Hepatocyte (in vitro differentiated cells): ENCODE results near the gene MSRB1. TPM values are rescaled to one million over a fixed set of nuclear protein-coding genes. Genes with fewer than 3 reads are reported as not detected.
"Not testable (repeated sequence)": the region's sequence is repeated elsewhere in the genome, so short reads cannot be mapped to it uniquely, and the experiment has no call there.

Source experiments
- DNase-seq: peaks from one replicate; pipeline ENCODE4 v3.0.0-alpha.2; 2016; ENCODE audit warnings: low spot score
- H2AFZ ChIP-seq: fragments of 200-600 bp; sonication (generic); 2 replicates; pipeline ENCODE4 v1.6.0; 2016; ENCODE audit warnings: antibody characterized with exemption, mild to moderate bottlenecking
- H3K27ac ChIP-seq: fragments of 200-600 bp; sonication (generic); 2 replicates; pipeline ENCODE4 v1.5.1; 2016; ENCODE audit warnings: mild to moderate bottlenecking
- H3K27me3 ChIP-seq: fragments of 200-600 bp; sonication (generic); 2 replicates; pipeline ENCODE4 v1.6.1; 2016
- H3K36me3 ChIP-seq: fragments of 200-600 bp; sonication (generic); replicated peaks from 2 replicates; pipeline ENCODE4 v1.5.1; 2016; ENCODE audit warnings: low read depth; ENCODE audit not compliant: insufficient read depth
- H3K4me1 ChIP-seq: fragments of 200-600 bp; sonication (generic); 2 replicates; pipeline ENCODE4 v1.5.1; 2016; ENCODE audit warnings: mild to moderate bottlenecking, moderate library complexity; ENCODE audit not compliant: insufficient read depth
- H3K4me2 ChIP-seq: fragments of 200-600 bp; sonication (generic); 2 replicates; pipeline ENCODE4 v1.6.0; 2016
- H3K4me3 ChIP-seq: fragments of 200-600 bp; sonication (generic); 2 replicates; pipeline ENCODE4 v1.5.1; 2016; ENCODE audit warnings: mild to moderate bottlenecking
- H3K79me2 ChIP-seq: fragments of 200-600 bp; sonication (generic); 2 replicates; pipeline ENCODE4 v1.6.0; 2017; ENCODE audit warnings: mild to moderate bottlenecking
- H3K9me2 ChIP-seq: fragments of 200-600 bp; sonication (generic); replicated peaks from 2 replicates; pipeline ENCODE4 v1.6.0; 2017; ENCODE audit warnings: mild to moderate bottlenecking; ENCODE audit not compliant: insufficient read depth
- H3K9me3 ChIP-seq: fragments of 200-600 bp; sonication (generic); 2 replicates; pipeline ENCODE4 v1.5.1; 2016; ENCODE audit warnings: low read depth, mild to moderate bottlenecking
- H4K20me1 ChIP-seq: fragments of 200-600 bp; sonication (generic); 2 replicates; pipeline ENCODE4 v1.6.0; 2016; ENCODE audit warnings: mild to moderate bottlenecking; ENCODE audit not compliant: insufficient read depth, poor library complexity, severe bottlenecking
- EZH2 ChIP-seq: fragments of 200-600 bp; sonication (generic); IDR thresholded peaks from 2 replicates; pipeline ENCODE4 v1.6.1; 2016; ENCODE audit warnings: antibody characterized with exemption, mild to moderate bottlenecking, borderline replicate concordance
- EZH2phosphoT487 ChIP-seq: fragments of 200-600 bp; sonication (generic); IDR thresholded peaks from one replicate; pipeline ENCODE4 v1.6.1; 2018; ENCODE audit warnings: antibody characterized with exemption, mild to moderate bottlenecking, low read depth, moderate library complexity; ENCODE audit not compliant: unreplicated experiment, severe bottlenecking
- WGBS: methylation state at CpG from one replicate; pipeline ENCODE4 v1.1.6; 2016; ENCODE audit warnings: low lambda C conversion rate; ENCODE audit errors: missing lambda C conversion rate; 5-methylcytosine and 5-hydroxymethylcytosine counted together
- polyA plus RNA-seq: library from polyadenylated mRNA; unstranded; fragments of >200 nt; fragmentation: Nextera tagmentation; extraction: Ambion mirVana; gene quantifications from 2 replicates; pipeline ENCODE4 v1.2.1, GENCODE V29; 2016
- total RNA-seq: library from RNA; depleted of rRNA; stranded (reverse); fragments of >200 nt; gene quantifications from 2 replicates; pipeline ENCODE4 v1.2.3, GENCODE V29; 2014
- TF ChIP-seq, protein P1 (sequence below): fragments of 200-600 bp; sonication (generic); IDR thresholded peaks from 2 replicates; pipeline ENCODE4 v1.5.1; 2016; ENCODE audit warnings: antibody characterized with exemption, mild to moderate bottlenecking; ENCODE audit not compliant: poor library complexity

The MSRB1 gene
- total and polyA plus RNA-seq, 2 experiments from 2014 or later: 31.3 to 62.4 TPM

GRCh38 chr16:1920727-1921171 is 22.2 kb downstream of the MSRB1 start:
- Histone ChIP-seq H3K27me3 (peaks cover 53% of the 10 kb centered on the region), H4K20me1 (no peaks in the 10 kb centered on the region), H3K4me1 (peaks cover 18% of the 10 kb centered on the region), H3K27ac (no peak overlapping the region), H2AFZ (no peak overlapping the region), H3K9me3 (no peaks in the 10 kb centered on the region), H3K4me2 (no peak overlapping the region), H3K4me3 (no peak overlapping the region), H3K79me2 (no peaks in the 10 kb centered on the region), H3K9me2 (no peaks in the 10 kb centered on the region), H3K36me3 (no peaks in the 10 kb centered on the region)
- WGBS: 17% methylated on average over 15 of the region's 15 CpGs
- DNase-seq: peak; percentile 68
- TF ChIP-seq EZH2phosphoT487 (no peak), EZH2 (no peak)
- TF ChIP-seq, protein P1, sequence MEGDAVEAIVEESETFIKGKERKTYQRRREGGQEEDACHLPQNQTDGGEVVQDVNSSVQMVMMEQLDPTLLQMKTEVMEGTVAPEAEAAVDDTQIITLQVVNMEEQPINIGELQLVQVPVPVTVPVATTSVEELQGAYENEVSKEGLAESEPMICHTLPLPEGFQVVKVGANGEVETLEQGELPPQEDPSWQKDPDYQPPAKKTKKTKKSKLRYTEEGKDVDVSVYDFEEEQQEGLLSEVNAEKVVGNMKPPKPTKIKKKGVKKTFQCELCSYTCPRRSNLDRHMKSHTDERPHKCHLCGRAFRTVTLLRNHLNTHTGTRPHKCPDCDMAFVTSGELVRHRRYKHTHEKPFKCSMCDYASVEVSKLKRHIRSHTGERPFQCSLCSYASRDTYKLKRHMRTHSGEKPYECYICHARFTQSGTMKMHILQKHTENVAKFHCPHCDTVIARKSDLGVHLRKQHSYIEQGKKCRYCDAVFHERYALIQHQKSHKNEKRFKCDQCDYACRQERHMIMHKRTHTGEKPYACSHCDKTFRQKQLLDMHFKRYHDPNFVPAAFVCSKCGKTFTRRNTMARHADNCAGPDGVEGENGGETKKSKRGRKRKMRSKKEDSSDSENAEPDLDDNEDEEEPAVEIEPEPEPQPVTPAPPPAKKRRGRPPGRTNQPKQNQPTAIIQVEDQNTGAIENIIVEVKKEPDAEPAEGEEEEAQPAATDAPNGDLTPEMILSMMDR: no peak

- H2AFZ ChIP-seq, H3K9me3 ChIP-seq, H3K4me2 ChIP-seq, H3K9me2 ChIP-seq, H3K79me2 ChIP-seq, DNase-seq, H3K4me3 ChIP-seq, H3K27ac ChIP-seq, H3K36me3 ChIP-seq, H4K20me1 ChIP-seq: not testable (repeated sequence)
- 78% methylated on average over 15 of the region's 21 CpGs for WGBS
- Histone ChIP-seq H3K27me3 (peaks cover 58% of the 10 kb centered on the region), H3K4me1 (peaks cover 18% of the 10 kb centered on the region)
These were observed 22.9 kb downstream of the MSRB1 start for GRCh38 chr16:1920122-1920521.

DNA sequence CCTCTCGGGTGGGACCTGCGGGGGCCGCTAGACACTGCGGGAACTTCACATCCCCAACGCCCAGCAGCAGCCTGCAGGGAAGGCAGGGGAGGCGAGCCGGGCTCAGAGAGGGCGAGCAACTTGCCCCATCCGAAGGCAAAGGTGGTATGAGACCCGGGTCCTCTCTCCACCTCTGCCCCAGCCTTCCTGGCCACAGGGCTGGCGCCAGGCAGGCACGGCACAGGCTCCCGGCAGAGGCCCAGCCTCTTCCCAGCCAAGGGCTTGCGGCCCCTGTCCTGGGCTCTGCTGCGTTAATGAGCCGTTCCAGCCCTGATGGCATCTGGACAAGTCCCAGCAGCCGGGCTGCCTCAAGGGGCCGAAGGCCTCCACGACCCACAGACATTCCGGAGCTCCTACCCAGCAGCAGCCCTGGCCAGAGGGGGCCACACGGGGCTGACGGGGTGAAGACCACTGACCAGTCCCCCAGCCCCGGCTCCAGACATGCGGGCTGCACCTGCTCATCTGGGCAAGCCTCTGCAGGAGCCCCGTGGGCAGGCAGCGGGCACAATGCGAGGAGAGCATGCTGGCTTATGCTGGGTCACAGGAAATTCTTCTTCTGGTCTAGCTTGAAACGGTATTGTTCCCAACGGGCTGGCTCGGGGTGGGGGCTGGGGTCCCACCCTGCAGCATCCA is 23.5 kb downstream of the MSRB1 start:
- no peak for DNase-seq
- Histone ChIP-seq H3K27me3 (peaks cover 65% of the 10 kb centered on the region), H3K9me2 (no peaks in the 10 kb centered on the region), H3K79me2 (no peaks in the 10 kb centered on the region), H3K4me2 (no peak overlapping the region), H3K27ac (no peak overlapping the region), H3K4me1 (peaks cover 18% of the 10 kb centered on the region), H3K4me3 (no peak overlapping the region), H4K20me1 (no peaks in the 10 kb centered on the region), H2AFZ (no peak overlapping the region), H3K36me3 (no peaks in the 10 kb centered on the region), H3K9me3 (no peaks in the 10 kb centered on the region)
- 59% methylated on average over 26 of the region's 30 CpGs for WGBS
- no peak for TF ChIP-seq EZH2
- TF ChIP-seq, protein P1: no peak
- TF ChIP-seq EZH2phosphoT487: no peak

DNA sequence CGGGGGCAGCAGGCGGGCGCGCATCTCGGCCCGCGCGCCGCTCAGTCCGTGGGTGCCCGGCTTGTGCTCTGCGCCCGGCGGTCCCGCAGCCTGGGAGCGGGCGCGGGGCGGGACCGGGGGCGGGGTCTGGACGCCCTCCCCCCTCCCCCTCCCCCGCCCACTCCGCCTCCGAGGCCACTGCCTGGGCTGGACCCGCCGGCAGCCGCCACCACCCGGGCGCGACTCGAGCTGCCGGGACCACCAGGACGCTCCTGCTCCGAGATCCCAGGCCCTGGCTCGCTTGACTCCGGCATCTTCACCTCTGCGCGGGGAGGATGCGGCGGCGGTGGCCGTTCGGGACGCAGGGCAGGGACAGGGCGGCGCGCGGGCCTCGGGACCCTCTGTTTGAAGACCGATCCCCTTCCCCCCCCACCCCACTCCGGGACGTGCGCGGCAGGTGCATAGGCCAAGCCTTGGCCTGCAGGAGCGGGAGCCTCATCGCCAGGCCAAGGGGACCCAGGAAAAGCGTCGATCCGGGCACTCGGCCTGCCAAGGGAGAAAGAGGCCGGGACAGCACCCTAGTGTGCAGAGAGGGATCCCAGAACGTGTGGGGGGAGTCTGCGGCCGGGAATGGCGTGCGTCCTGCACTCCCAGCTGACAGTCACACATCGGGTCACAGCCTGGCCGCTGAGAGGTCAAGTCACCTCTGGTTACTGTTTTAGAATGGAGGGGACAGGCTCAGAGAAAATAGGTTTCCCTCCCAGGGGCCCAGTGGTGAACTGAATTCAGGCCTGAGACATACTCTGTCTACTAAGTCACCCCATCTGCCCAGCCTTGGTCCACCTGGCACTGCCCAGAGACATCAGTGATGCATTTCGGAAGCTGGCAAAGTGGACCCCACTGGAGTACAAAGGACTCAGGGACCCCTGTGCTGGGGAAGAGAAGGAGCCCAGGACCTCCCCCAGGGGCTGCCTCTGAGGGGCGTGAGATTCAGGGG is 24.4 kb downstream of the MSRB1 start, which contains the start of gene HS3ST6:
TSS of gene HS3ST6 (minus strand) at position 65 of the 976 bp plus-strand sequence. CDS start 92 bp downstream, outside the sequence.
- Histone ChIP-seq H3K9me2 (no peaks in the 10 kb centered on the region), H3K27ac (no peak within 1 kb of the TSS), H3K79me2 (no peaks in the 10 kb centered on the region), H2AFZ (no peak within 1 kb of the TSS), H3K36me3 (no peaks in the 10 kb centered on the region), H3K4me1 (peaks cover 14% of the 10 kb centered on the region), H4K20me1 (no peaks in the 10 kb centered on the region), H3K9me3 (no peaks in the 10 kb centered on the region), H3K4me2 (peak within 1 kb of the TSS; percentile 70), H3K27me3 (peaks cover 67% of the 10 kb centered on the region), H3K4me3 (no peak within 1 kb of the TSS)
- TF ChIP-seq EZH2 (no peak), EZH2phosphoT487 (peak; percentile 64)
- 25% methylated on average over 15 of the region's 71 CpGs for WGBS
- DNase-seq: no peak
